H9 (cell line): Measurements from ENCODE around the gene R3HDM2. TPM values are rescaled to one million over a fixed set of nuclear protein-coding genes. Genes with fewer than 3 reads are reported as not detected.

Source experiments
- DNase-seq: peaks from one replicate; pipeline ENCODE4 v3.0.0-alpha.2; 2017
- H2AFZ ChIP-seq: one replicate; pipeline ENCODE4 v1.6.1; 2013; ENCODE audit warnings: mild to moderate bottlenecking, low read length, control low read depth, moderate library complexity
- H2AK5ac ChIP-seq: 2 replicates; pipeline ENCODE4 v1.6.1; 2013; ENCODE audit warnings: low read length, control low read depth, mixed read lengths; ENCODE audit not compliant: insufficient read length
- H2BK120ac ChIP-seq: one replicate; pipeline ENCODE4 v1.6.1; 2013; ENCODE audit warnings: low read depth, mild to moderate bottlenecking, low read length, control low read depth, inconsistent platforms; ENCODE audit not compliant: poor library complexity, severe bottlenecking
- H2BK12ac ChIP-seq: 2 replicates; pipeline ENCODE4 v1.6.1; 2013; ENCODE audit warnings: low read length, control low read depth, mixed read lengths, low read depth; ENCODE audit not compliant: insufficient read length
- H2BK15ac ChIP-seq: 2 replicates; pipeline ENCODE4 v1.6.1; 2013; ENCODE audit warnings: low read depth, low read length, control low read depth
- H2BK20ac ChIP-seq: one replicate; pipeline ENCODE4 v1.6.1; 2013; ENCODE audit warnings: low read depth, mild to moderate bottlenecking, low read length, control low read depth, inconsistent platforms; ENCODE audit not compliant: poor library complexity, severe bottlenecking
- H2BK5ac ChIP-seq: 2 replicates; pipeline ENCODE4 v1.6.1; 2013; ENCODE audit warnings: low read length, control low read depth, mixed read lengths; ENCODE audit not compliant: insufficient read length
- H3K14ac ChIP-seq: 2 replicates; pipeline ENCODE4 v1.6.1; 2013; ENCODE audit warnings: low read length, control low read depth; ENCODE audit not compliant: insufficient read depth
- H3K18ac ChIP-seq: 2 replicates; pipeline ENCODE4 v1.6.1; 2013; ENCODE audit warnings: low read depth, mild to moderate bottlenecking, mixed read lengths, low read length, control low read depth; ENCODE audit not compliant: insufficient read length
- H3K23ac ChIP-seq: 2 replicates; pipeline ENCODE4 v1.6.1; 2013; ENCODE audit warnings: low read length, control low read depth, mixed read lengths, low read depth; ENCODE audit not compliant: insufficient read length
- H3K23me2 ChIP-seq: 2 replicates; pipeline ENCODE4 v1.6.1; 2013; ENCODE audit warnings: low read depth, mild to moderate bottlenecking, mixed read lengths, low read length, control low read depth; ENCODE audit not compliant: insufficient read length, poor library complexity, severe bottlenecking
- H3K27ac ChIP-seq: 2 replicates; pipeline ENCODE4 v1.5.1; 2013; ENCODE audit warnings: low read length, control low read depth, mixed read lengths, low read depth; ENCODE audit not compliant: insufficient read length
- H3K27me3 ChIP-seq: 2 replicates; pipeline ENCODE4 v1.6.1; 2013; ENCODE audit warnings: low read length, control low read depth, inconsistent platforms; ENCODE audit not compliant: insufficient read depth
- H3K4ac ChIP-seq: 2 replicates; pipeline ENCODE4 v1.6.1; 2013; ENCODE audit warnings: low read depth, mild to moderate bottlenecking, control low read depth, inconsistent platforms, low read length, moderate library complexity
- H3K4me1 ChIP-seq: 2 replicates; pipeline ENCODE4 v1.6.1; 2013; ENCODE audit warnings: low read length, control low read depth, inconsistent platforms; ENCODE audit not compliant: insufficient read depth
- H3K4me2 ChIP-seq: 2 replicates; pipeline ENCODE4 v1.6.1; 2013; ENCODE audit warnings: low read length, control low read depth, mixed read lengths; ENCODE audit not compliant: insufficient read length, insufficient read depth
- H3K56ac ChIP-seq: 2 replicates; pipeline ENCODE4 v1.6.1; 2013; ENCODE audit warnings: low read depth, mild to moderate bottlenecking, mixed read lengths, low read length, control low read depth; ENCODE audit not compliant: insufficient read length
- H3K79me1 ChIP-seq: 2 replicates; pipeline ENCODE4 v1.6.1; 2013; ENCODE audit warnings: low read depth, mild to moderate bottlenecking, moderate library complexity, low read length, control low read depth, inconsistent platforms; ENCODE audit not compliant: insufficient read depth, poor library complexity, severe bottlenecking
- H3K79me2 ChIP-seq: 2 replicates; pipeline ENCODE4 v1.6.1; 2013; ENCODE audit warnings: low read length, control low read depth, inconsistent platforms; ENCODE audit not compliant: insufficient read depth
- H3K9ac ChIP-seq: 2 replicates; pipeline ENCODE4 v1.6.1; 2013; ENCODE audit warnings: low read length, control low read depth, mixed read lengths; ENCODE audit not compliant: insufficient read length; ENCODE audit errors: extremely low read depth
- H3K9me3 ChIP-seq: one replicate; pipeline ENCODE4 v1.6.1; 2013; ENCODE audit warnings: low read depth, low read length, inconsistent platforms; ENCODE audit not compliant: control insufficient read depth
- H3T11ph ChIP-seq: one replicate; pipeline ENCODE4 v1.6.1; 2013; ENCODE audit warnings: mild to moderate bottlenecking, low read length, control low read depth, inconsistent platforms
- H4K20me1 ChIP-seq: one replicate; pipeline ENCODE4 v1.6.1; 2013; ENCODE audit not compliant: control insufficient read depth, insufficient read length, insufficient read depth
- H4K5ac ChIP-seq: 2 replicates; pipeline ENCODE4 v1.6.1; 2013; ENCODE audit warnings: low read depth, mild to moderate bottlenecking, mixed read lengths, low read length, control low read depth; ENCODE audit not compliant: insufficient read length
- H4K8ac ChIP-seq: replicated peaks from 2 replicates; pipeline ENCODE4 v1.6.1; 2013; ENCODE audit warnings: low read length, control low read depth, mixed read lengths, low read depth; ENCODE audit not compliant: insufficient read length
- H4K91ac ChIP-seq: 2 replicates; pipeline ENCODE4 v1.6.1; 2013; ENCODE audit warnings: low read depth, mild to moderate bottlenecking, moderate library complexity, mixed read lengths, low read length, control low read depth; ENCODE audit not compliant: insufficient read length
- H3K27ac Mint-ChIP-seq, 3 experiments: 2 replicates in 2 of 3; 3 replicates in 1 of 3; pipeline ENCODE4 v1.8.0; 2020 to 2021; ENCODE audit warnings: mixed read lengths in 3 of 3, mild to moderate bottlenecking in 1 of 3, moderate library complexity in 1 of 3
- H3K27me3 Mint-ChIP-seq: 2 replicates; pipeline ENCODE4 v1.8.0; 2021; ENCODE audit warnings: low read depth, mild to moderate bottlenecking, moderate library complexity, mixed read lengths
- H3K36me3 Mint-ChIP-seq, 3 experiments: 2 replicates in 2 of 3; 3 replicates in 1 of 3; pipeline ENCODE4 v1.8.0; 2020 to 2021; ENCODE audit warnings: low read depth in 3 of 3, mixed read lengths in 3 of 3; ENCODE audit not compliant: insufficient read depth in 1 of 3
- H3K4me1 Mint-ChIP-seq, 2 experiments: 2 replicates each; pipeline ENCODE4 v1.8.0; 2020; ENCODE audit warnings: mixed read lengths in 2 of 2
- H3K4me3 Mint-ChIP-seq, 2 experiments: 2 replicates in 1 of 2; 3 replicates in 1 of 2; pipeline ENCODE4 v1.8.0; 2020 to 2021; ENCODE audit warnings: mild to moderate bottlenecking in 2 of 2, mixed read lengths in 2 of 2, moderate library complexity in 1 of 2
- H3K9me3 Mint-ChIP-seq, 2 experiments: 2 replicates in 1 of 2; 3 replicates in 1 of 2; pipeline ENCODE4 v1.8.0; 2020; ENCODE audit warnings: mild to moderate bottlenecking in 2 of 2, mixed read lengths in 2 of 2, moderate library complexity in 1 of 2
- WGBS: extraction: QIAGEN DNeasy Blood & Tissue Kit; methylation state at CpG from one replicate; pipeline ENCODE4 v1.1.7; 2013; ENCODE audit warnings: missing lambda C conversion rate, low lambda C conversion rate, mixed read lengths; ENCODE audit not compliant: insufficient read length; ENCODE audit errors: extremely low coverage; 5-methylcytosine and 5-hydroxymethylcytosine counted together
- total RNA-seq: library from RNA; stranded (reverse); gene quantifications from 2 replicates; pipeline ENCODE4 v1.2.1, GENCODE V29; 2021
- TF ChIP-seq, protein P1 (sequence below): fragments of 200-600 bp; sonication (generic); conservative IDR thresholded peaks from 3 replicates; pipeline ENCODE4 v1.8.0; 2021; ENCODE audit warnings: antibody characterized with exemption, mild to moderate bottlenecking

Gene R3HDM2
- total RNA-seq, 1 experiment from 2014 or later, result 43.9 TPM

DNA sequence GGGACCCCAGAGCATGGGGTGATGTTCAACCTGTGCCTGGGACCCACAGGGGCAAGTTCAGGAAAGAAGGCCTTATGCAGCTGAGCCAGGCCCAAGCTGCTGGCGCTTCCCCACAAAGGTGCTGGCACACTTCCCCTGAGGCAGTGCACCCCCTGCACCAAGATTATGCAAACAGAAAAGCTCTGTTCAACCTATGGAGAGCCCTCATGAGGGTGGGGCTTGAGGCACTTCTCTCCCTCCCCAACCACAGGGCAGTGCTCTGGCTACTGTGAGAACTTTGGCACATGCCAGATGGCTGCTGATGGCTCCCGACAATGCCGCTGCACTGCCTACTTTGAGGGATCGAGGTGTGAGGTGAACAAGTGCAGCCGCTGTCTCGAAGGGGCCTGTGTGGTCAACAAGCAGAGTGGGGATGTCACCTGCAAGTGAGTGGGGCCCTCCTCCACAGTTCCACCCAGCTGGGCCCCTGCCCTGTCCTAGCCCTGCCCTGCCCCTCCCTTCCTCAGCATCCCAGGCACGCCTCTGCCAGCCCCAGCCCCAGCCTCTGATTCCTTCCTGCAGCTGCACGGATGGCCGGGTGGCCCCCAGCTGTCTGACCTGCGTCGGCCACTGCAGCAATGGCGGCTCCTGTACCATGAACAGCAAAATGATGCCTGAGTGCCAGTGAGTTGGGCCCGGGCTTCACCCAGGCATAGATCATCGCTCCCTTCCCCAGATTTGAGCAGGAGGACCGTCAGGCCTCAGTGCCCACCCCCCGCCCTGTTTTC lies 219.7 kb downstream of the R3HDM2 start:
- Histone ChIP-seq H3K79me1 (no peaks in the 10 kb centered on the region), H3K4ac (no peak overlapping the region), H2BK20ac (no peak overlapping the region), H2BK15ac (no peak overlapping the region), H3K23ac (no peak overlapping the region), H2BK5ac (no peak overlapping the region), H3K4me2 (no peak overlapping the region), H4K91ac (no peak overlapping the region), H2BK120ac (no peak overlapping the region), H3T11ph (no peak overlapping the region), H2AFZ (no peak overlapping the region), H3K79me2 (no peaks in the 10 kb centered on the region), H2AK5ac (no peak overlapping the region), H4K5ac (no peak overlapping the region), H3K27ac (no peak overlapping the region), H3K9me3 (no peaks in the 10 kb centered on the region), H3K9ac (no peak overlapping the region), H3K18ac (no peak overlapping the region), H3K23me2 (no peaks in the 10 kb centered on the region), H3K27me3 (peaks cover 15% of the 10 kb centered on the region), H3K56ac (no peak overlapping the region), H2BK12ac (no peak overlapping the region), H4K8ac (no peak overlapping the region), H4K20me1 (no peaks in the 10 kb centered on the region), H3K14ac (no peak overlapping the region), H3K4me1 (peaks cover 8% of the 10 kb centered on the region)
- Mint-ChIP-seq H3K4me3 (no peak overlapping the region), H3K9me3 (no peaks in the 10 kb centered on the region), H3K27me3 (peaks cover 28% of the 10 kb centered on the region), H3K27ac (no peak overlapping the region), H3K36me3 (peaks cover 27 to 52% (median 50%) of the 10 kb centered on the region in 3 experiments), H3K4me1 (peaks cover 28% of the 10 kb centered on the region in 2 experiments)
- WGBS, result no CpG with 5 or more reads among the region's 16 CpGs
- no peak for DNase-seq
- TF ChIP-seq, protein P1, sequence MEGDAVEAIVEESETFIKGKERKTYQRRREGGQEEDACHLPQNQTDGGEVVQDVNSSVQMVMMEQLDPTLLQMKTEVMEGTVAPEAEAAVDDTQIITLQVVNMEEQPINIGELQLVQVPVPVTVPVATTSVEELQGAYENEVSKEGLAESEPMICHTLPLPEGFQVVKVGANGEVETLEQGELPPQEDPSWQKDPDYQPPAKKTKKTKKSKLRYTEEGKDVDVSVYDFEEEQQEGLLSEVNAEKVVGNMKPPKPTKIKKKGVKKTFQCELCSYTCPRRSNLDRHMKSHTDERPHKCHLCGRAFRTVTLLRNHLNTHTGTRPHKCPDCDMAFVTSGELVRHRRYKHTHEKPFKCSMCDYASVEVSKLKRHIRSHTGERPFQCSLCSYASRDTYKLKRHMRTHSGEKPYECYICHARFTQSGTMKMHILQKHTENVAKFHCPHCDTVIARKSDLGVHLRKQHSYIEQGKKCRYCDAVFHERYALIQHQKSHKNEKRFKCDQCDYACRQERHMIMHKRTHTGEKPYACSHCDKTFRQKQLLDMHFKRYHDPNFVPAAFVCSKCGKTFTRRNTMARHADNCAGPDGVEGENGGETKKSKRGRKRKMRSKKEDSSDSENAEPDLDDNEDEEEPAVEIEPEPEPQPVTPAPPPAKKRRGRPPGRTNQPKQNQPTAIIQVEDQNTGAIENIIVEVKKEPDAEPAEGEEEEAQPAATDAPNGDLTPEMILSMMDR, result no peak
